Midbrain (tissue), 1 donor: Measurements from ENCODE around the gene CHMP2B.
"Not testable (repeated sequence)": the region's sequence is repeated elsewhere in the genome, so short reads cannot be mapped to it uniquely, and the experiment has no call there.

Source experiments
- DNase-seq: peaks from one replicate; lab custom pipeline; 2025; lab: John Stamatoyannopoulos, UW

Gene CHMP2B

GRCh38 chr3:87229113-87229512, 2.0 kb downstream of the CHMP2B start:
- no peak for DNase-seq

DNA sequence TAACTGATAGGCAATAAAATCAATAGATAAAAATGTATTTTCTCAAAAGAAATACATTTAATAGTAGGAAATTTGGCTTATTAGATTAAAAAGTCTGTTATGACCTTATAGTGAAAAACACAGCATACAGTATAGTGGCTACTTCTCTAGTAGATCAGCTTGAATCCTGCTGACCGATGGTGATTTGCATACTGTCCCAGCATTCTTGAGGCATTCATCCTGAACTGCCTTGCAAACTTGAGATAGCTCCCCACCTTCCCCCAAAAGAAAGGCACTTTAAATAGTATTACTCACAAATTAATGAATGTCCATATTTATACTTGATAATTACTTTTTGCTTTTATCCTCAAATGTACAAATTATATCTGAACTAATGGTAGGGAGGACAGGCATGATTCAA, 6.7 kb downstream of the CHMP2B start:
- no peak for DNase-seq

- DNase-seq, result no peak
Measured at GRCh38 chr3:87236093-87236492, 9.0 kb downstream of the CHMP2B start.

- no peak for DNase-seq
Measured at GRCh38 chr3:87246662-87247429, 19.7 kb downstream of the CHMP2B start.

DNA sequence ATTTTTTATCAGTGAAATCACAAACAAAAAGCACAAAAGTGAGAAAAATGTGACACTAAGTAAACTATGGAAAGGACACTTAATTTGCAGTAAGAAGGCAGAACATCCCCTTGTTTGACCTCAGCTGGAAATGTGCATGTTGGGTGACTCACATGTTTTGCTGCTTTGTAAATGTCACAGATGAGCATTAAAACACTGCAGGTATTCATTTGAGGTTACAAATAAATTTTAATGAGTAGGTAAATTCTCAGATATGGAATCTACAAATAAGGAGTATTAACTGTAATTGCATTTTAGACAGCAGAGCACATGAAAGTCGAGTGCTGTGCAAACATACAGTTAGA, 20.3 kb downstream of the CHMP2B start:
- DNase-seq, result no peak

- not testable (repeated sequence) for DNase-seq
Measured at GRCh38 chr3:87248231-87248630, 21.1 kb downstream of the CHMP2B start.

DNA sequence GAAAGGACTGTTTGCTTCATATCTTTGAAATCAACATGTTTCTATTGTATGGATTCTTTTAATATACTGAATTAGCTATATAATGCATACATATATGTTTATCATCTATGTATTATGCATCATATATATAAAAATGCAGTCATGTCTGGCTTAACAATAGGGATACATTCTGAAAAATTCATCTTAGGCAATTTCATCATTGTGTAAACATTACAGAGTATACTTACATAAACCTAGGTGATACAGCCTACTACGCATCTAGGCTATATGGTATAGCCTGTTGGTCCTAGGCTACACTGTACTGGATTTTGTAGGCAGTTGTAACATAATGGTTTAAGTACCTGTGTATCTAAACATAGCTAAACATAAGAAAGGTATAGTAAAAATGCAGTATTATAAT, 21.7 kb downstream of the CHMP2B start:
- no peak for DNase-seq

GRCh38 chr3:87250009-87250408, 22.9 kb downstream of the CHMP2B start:
- no peak for DNase-seq

GRCh38 chr3:87260270-87260669, 33.2 kb downstream of the CHMP2B start:
- peak; percentile 43 for DNase-seq

DNA sequence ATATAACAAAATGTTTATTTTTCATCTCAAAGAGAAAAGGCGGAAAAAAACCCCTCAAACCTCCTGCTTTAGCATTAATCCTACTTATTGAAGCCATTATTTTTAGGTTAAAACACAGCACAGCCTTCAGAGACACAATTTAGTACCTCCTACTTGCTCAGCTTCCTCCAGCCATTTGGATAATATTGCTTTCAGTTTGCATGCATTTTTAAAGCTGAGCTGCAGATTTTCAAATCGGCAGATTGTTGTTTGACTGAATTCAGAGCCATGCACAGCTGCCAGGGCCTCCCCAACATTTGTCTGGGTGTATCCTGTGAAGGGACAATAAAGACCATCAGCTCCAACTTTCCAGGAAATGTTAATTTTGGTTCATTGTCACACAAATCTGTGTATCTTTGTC, 34.8 kb downstream of the CHMP2B start:
- DNase-seq, result no peak

DNA sequence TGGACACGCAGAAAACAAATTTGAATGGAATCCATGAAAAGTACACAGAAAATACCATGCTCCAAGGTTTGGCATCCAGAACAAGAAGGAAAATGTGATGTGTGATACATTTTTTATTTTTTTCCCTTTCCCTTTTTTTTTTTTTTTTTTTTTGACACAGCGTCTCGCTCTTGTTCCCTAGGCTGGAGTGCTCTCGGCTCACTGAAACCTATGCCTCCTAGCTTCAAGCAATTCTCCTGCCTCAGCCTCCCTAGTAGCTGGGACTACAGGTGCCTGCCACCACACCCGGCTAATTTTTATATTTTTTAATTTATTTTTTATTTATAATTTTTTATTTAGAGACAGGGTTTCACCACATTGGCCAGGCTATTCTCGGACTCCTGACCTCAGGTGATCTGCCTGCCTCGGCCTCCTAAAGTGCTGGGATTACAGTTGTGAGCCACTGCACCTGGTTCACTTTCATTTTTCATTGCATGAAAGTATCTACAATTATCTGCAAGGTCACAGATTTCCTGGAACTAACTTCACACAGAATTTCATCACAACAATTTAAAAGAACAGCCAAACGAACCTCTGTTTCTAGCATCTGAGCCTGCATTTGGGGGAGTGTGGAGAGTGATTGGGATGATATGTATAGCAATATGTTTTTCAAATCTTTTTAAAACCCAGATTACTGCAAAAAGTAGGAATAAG, 41.0 kb downstream of the CHMP2B start:
- no peak for DNase-seq

DNA sequence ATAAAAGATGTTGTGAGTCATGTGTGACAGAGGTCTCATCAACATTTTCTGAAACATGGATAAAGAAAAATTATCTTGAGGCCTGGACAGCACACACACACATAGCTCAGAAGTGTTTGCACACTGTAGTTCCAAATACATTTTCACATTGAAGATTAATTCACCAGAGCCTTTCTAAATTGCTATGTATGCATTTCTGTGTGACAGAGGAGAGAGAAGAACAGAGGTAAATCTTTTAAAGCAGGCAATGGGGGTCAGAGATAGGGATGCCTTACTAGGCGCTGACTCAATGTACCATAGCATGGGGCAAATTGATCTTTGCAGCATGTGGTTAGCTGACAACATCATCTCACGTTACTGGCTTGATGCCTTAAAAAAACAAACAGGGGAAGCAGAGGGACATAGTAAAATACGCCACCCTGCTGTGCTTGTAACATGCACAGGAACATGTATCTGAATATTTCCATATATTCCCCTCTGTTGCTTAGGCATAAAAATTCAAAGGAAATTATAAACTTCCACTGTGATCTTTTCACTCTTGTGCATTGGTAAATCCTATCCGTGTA, 41.6 kb downstream of the CHMP2B start:
- DNase-seq, result no peak

GRCh38 chr3:87269723-87270122, 42.6 kb downstream of the CHMP2B start:
- no peak for DNase-seq

- no peak for DNase-seq
Measured at GRCh38 chr3:87270908-87271700, 44.0 kb downstream of the CHMP2B start.

- DNase-seq, result no peak
Measured at GRCh38 chr3:87272718-87273341, 45.7 kb downstream of the CHMP2B start.

- DNase-seq, result no peak
Measured at GRCh38 chr3:87276484-87276883, 49.4 kb downstream of the CHMP2B start, which contains the start of gene POU1F1. TSS of gene POU1F1 (minus strand) at chr3:87276584. CDS start at chr3:87276462, 122 bp downstream.

GRCh38 chr3:87287011-87287410, 59.9 kb downstream of the CHMP2B start:
- DNase-seq, result no peak

GRCh38 chr3:87288446-87288845, 61.3 kb downstream of the CHMP2B start:
- no peak for DNase-seq

- peak; percentile 73 for DNase-seq
Measured at GRCh38 chr3:87298111-87298718, 71.1 kb downstream of the CHMP2B start.

DNA sequence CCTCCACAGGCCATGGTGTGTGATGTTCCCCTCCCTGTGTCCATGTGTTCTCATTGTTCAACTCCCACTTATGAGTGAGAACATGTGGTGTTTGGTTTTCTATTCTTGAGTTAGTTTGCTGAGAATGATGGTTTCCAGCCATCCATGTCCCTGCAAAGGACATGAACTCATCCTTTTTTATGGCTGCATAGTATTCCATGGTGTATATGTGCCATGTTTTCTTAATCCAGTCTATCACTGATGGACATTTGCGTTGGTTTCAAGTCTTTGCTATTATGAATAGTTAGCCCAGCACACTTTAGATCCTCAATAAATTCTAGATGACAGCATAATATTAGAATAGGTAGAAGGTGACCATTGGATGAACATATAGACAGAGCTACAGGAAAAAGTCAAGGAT, 77.9 kb downstream of the CHMP2B start:
- DNase-seq, result not testable (repeated sequence)
